Measurements from ENCODE around the gene KRTAP12-2. TPM values are rescaled to one million over a fixed set of nuclear protein-coding genes. Genes with fewer than 3 reads are reported as not detected.
A peak's percentile ranks its signal among the peaks of the same experiment; 100 is the strongest.

Gene KRTAP12-2
- total and polyA plus RNA-seq, 2 donors from 2014 or later, result not detected

DNA sequence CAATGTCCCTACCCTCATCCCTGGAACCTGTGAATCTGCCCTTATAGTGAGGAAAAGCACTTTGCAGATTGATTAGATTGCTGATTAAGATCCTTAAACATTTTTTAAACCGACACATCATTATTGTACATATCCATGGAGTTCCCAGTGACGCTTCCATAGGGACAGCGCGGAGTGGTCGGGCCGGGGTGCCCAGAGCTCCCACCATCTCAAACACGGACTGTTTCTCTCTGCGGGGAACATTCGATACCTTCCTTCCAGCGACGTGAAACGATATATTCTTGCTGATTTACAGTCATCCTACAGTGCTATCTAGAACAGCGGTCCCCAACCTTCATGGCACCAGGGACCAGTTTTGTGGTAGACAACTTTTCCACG, 34.3 kb upstream of the KRTAP12-2 start:
- TF ChIP-seq, protein P1, sequence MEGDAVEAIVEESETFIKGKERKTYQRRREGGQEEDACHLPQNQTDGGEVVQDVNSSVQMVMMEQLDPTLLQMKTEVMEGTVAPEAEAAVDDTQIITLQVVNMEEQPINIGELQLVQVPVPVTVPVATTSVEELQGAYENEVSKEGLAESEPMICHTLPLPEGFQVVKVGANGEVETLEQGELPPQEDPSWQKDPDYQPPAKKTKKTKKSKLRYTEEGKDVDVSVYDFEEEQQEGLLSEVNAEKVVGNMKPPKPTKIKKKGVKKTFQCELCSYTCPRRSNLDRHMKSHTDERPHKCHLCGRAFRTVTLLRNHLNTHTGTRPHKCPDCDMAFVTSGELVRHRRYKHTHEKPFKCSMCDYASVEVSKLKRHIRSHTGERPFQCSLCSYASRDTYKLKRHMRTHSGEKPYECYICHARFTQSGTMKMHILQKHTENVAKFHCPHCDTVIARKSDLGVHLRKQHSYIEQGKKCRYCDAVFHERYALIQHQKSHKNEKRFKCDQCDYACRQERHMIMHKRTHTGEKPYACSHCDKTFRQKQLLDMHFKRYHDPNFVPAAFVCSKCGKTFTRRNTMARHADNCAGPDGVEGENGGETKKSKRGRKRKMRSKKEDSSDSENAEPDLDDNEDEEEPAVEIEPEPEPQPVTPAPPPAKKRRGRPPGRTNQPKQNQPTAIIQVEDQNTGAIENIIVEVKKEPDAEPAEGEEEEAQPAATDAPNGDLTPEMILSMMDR (IDR thresholded peaks at IDR 0.05; ENCODE audit: borderline replicate concordance, extremely low read depth, insufficient read depth), result no peak
- H3K4me3 ChIP-seq (ENCODE audit: low read length in 3 of 3), result no peak overlapping the region
- H3K9ac ChIP-seq (ENCODE audit: low read length in 3 of 3), result no peak overlapping the region
- H3K36me3 ChIP-seq (ENCODE audit: control insufficient read depth in 2 of 3, insufficient read depth in 3 of 3, low read length in 3 of 3), result no peaks in the 10 kb centered on the region
- peaks cover 11% of the 10 kb centered on the region for H3K27me3 ChIP-seq (ENCODE audit: control insufficient read depth, insufficient read depth, low read length)
- FAIRE-seq (no peak), DNase-seq (peak in 1 of 5 donors; percentile 6)
- intact Hi-C loops (cut with DNase I), result no loop called here
- no peaks in the 10 kb centered on the region for H3K4me1 ChIP-seq (ENCODE audit: control insufficient read depth in 2 of 3, insufficient read depth in 2 of 3, low read depth in 1 of 3, low read length in 3 of 3)
- H3K27ac ChIP-seq (ENCODE audit: low read depth in 2 of 2, low read length in 2 of 2), result no peak overlapping the region
- no peaks in the 10 kb centered on the region for H3K9me3 ChIP-seq (ENCODE audit: control insufficient read depth in 2 of 3, insufficient read depth in 1 of 3, low read length in 3 of 3)

DNA sequence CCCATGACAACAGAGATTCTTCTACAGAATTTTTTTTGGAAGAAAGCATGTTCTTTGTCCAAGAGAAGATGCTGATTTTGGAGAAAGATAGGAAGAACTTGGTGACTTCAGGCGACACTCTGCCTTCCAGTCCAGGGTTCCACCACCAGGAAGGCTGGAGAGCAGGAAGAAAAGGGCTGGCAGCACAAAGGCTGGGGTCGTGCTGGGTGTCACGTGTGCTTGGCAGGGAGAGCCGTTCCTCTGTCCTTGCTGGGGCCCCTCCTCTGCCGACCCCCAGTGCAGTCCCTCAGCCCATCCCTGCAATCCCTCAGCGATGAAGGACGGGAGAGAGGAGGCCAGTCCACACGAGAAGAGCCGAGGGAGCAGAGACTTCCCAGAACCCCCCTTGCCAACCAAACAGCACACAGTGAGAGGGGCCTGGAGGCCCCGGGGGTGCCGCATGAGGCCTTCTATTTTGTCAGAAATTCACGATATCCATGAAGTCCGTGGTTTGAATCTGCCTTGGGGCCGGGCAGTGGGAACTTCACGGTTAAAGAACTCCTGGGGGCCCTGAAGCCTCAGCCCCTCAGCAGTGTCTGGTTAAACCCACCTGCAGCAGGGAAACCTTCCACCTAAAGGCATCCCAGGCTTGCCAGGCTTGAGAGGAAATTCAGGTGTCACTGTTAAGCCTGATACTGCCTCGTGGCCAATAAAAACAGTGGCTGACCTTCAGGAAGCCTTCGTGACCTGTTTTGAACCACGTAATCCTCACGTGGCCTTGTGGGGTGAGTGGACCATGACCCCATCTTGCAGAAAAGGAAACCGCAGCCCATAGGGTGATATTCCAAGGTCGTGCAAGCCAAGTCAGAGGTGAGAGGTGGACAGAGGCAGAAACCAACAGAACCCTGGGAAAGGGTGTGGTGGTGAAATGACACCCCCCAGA, 33.6 kb upstream of the KRTAP12-2 start:
- TF ChIP-seq, protein P1 (IDR thresholded peaks at IDR 0.05; ENCODE audit: borderline replicate concordance, extremely low read depth, insufficient read depth), result no peak
- H3K9ac ChIP-seq (ENCODE audit: low read length in 3 of 3), result no peak overlapping the region

DNA sequence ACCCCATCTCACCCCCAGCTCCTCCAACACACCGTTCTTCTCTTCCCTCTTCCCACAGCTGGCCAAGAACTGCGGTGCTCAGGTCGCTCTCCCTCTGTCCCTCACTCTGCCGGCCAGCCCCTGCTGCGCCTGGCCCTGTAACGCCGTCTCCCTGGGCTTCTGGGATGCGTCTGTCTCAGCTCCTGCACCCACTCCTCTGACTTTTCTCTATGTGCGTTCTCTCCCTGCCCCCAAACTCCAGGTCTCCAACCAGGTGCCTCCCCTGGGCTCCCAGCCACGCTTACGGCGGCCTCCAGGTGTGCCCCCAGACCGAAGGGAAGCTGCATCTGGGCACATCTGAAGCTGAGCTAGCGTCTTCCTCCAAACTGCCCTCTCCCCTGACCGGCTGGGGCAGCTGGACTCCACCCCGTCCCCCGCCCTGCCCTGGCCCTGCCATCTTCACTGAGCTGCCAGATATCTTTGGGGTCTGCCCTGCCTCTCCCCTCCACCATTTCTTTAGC, 32.8 kb upstream of the KRTAP12-2 start:
- Histone ChIP-seq H3K4me3 (ENCODE audit: low read length in 3 of 3) (no peak overlapping the region), H3K9me3 (ENCODE audit: control insufficient read depth in 2 of 3, insufficient read depth in 1 of 3, low read length in 3 of 3) (no peaks in the 10 kb centered on the region), H3K27ac (ENCODE audit: low read depth in 2 of 2, low read length in 2 of 2) (no peak overlapping the region), H3K36me3 (ENCODE audit: control insufficient read depth in 2 of 3, insufficient read depth in 3 of 3, low read length in 3 of 3) (no peaks in the 10 kb centered on the region), H3K9ac (ENCODE audit: low read length in 3 of 3) (no peak overlapping the region), H3K27me3 (ENCODE audit: control insufficient read depth, insufficient read depth, low read length) (peaks cover 9% of the 10 kb centered on the region), H3K4me1 (ENCODE audit: control insufficient read depth in 2 of 3, insufficient read depth in 2 of 3, low read depth in 1 of 3, low read length in 3 of 3) (no peaks in the 10 kb centered on the region)
- no peak for DNase-seq
- intact Hi-C loops (cut with DNase I), result no loop called here
- no peak for FAIRE-seq
- TF ChIP-seq, protein P1 (IDR thresholded peaks at IDR 0.05; ENCODE audit: borderline replicate concordance, extremely low read depth, insufficient read depth), result no peak

More for the DNA sequence above, 33.6 kb upstream of the KRTAP12-2 start:
- peak in 1 of 5 donors; percentile 8 for DNase-seq
- intact Hi-C loops (cut with DNase I), result no loop called here
- FAIRE-seq, result no peak
- H3K27me3 ChIP-seq (ENCODE audit: control insufficient read depth, insufficient read depth, low read length), result peaks cover 10% of the 10 kb centered on the region
- no peaks in the 10 kb centered on the region for H3K36me3 ChIP-seq (ENCODE audit: control insufficient read depth in 2 of 3, insufficient read depth in 3 of 3, low read length in 3 of 3)
- H3K27ac ChIP-seq (ENCODE audit: low read depth in 2 of 2, low read length in 2 of 2), result no peak overlapping the region
- no peaks in the 10 kb centered on the region for H3K9me3 ChIP-seq (ENCODE audit: control insufficient read depth in 2 of 3, insufficient read depth in 1 of 3, low read length in 3 of 3)
- no peaks in the 10 kb centered on the region for H3K4me1 ChIP-seq (ENCODE audit: control insufficient read depth in 2 of 3, insufficient read depth in 2 of 3, low read depth in 1 of 3, low read length in 3 of 3)
- no peak overlapping the region for H3K4me3 ChIP-seq (ENCODE audit: low read length in 3 of 3)
